Glomerular visceral epithelial cell (primary cell): ENCODE measurements around the gene KCNMB1.

Experiments used
- DNase-seq: peaks from one replicate; pipeline ENCODE4 v3.0.0-alpha.2; 2016; ENCODE audit errors: extremely low spot score

Gene KCNMB1

GRCh38 chr5:170388818-170389549 lies at the start of gene KCNMB1:
TSS of gene KCNMB1 (minus strand) at chr5:170389367. CDS start at chr5:170385447, 3,920 bp downstream.
- no peak for DNase-seq

GRCh38 chr5:170438581-170438980 lies 49.4 kb upstream of the KCNMB1 start:
- DNase-seq = no peak

- DNase-seq = no peak
These were observed 48.6 kb upstream of the KCNMB1 start for GRCh38 chr5:170437621-170438375.

- peak; percentile 65 for DNase-seq
These were observed 47.2 kb upstream of the KCNMB1 start for GRCh38 chr5:170436335-170436734.

GRCh38 chr5:170434966-170435605 lies 45.9 kb upstream of the KCNMB1 start:
- peak; percentile 80 for DNase-seq

GRCh38 chr5:170432669-170433068 lies 43.5 kb upstream of the KCNMB1 start:
- DNase-seq = no peak

- DNase-seq = no peak
These were observed 42.4 kb upstream of the KCNMB1 start for GRCh38 chr5:170431571-170431970.

- DNase-seq = no peak
These were observed 41.8 kb upstream of the KCNMB1 start for GRCh38 chr5:170430866-170431437.

- DNase-seq = no peak
These were observed 41.1 kb upstream of the KCNMB1 start for GRCh38 chr5:170430256-170430655.

- peak; percentile 44 for DNase-seq
These were observed 39.8 kb upstream of the KCNMB1 start for GRCh38 chr5:170429014-170429413.

- DNase-seq = peak; percentile 33
These were observed 38.6 kb upstream of the KCNMB1 start for GRCh38 chr5:170427672-170428236.

- no peak for DNase-seq
These were observed 37.6 kb upstream of the KCNMB1 start for GRCh38 chr5:170426786-170427185.

- no peak for DNase-seq
These were observed 37.1 kb upstream of the KCNMB1 start for GRCh38 chr5:170426149-170426767.

GRCh38 chr5:170425731-170426130 lies 36.6 kb upstream of the KCNMB1 start:
- no peak for DNase-seq

- no peak for DNase-seq
These were observed 35.5 kb upstream of the KCNMB1 start for GRCh38 chr5:170424629-170425028.

- no peak for DNase-seq
These were observed 34.5 kb upstream of the KCNMB1 start for GRCh38 chr5:170423692-170424091.

GRCh38 chr5:170421826-170422225 lies 32.7 kb upstream of the KCNMB1 start:
- DNase-seq = no peak

GRCh38 chr5:170420806-170421412 lies 31.7 kb upstream of the KCNMB1 start:
- DNase-seq = peak; percentile 63

GRCh38 chr5:170419643-170420042 lies 30.5 kb upstream of the KCNMB1 start:
- DNase-seq = no peak

- no peak for DNase-seq
These were observed 29.6 kb upstream of the KCNMB1 start for GRCh38 chr5:170418736-170419135.

- no peak for DNase-seq
These were observed 27.4 kb upstream of the KCNMB1 start for GRCh38 chr5:170416526-170416925.
